GM21367 (cell line): ENCODE measurements around the gene IKZF2.
A peak's percentile ranks its signal among the peaks of the same experiment; 100 is the strongest.

Experiments
- ATAC-seq: cut with Tn5 transposase; IDR thresholded peaks from one replicate; pipeline ENCODE4 v1.9.1; 2021; ENCODE audit not compliant: unreplicated experiment

IKZF2 gene

GRCh38 chr2:212961255-212961654 lies 190.2 kb downstream of the IKZF2 start:
- no peak for ATAC-seq

- ATAC-seq, result no peak
Measured at GRCh38 chr2:212960336-212960735, 191.1 kb downstream of the IKZF2 start.

DNA sequence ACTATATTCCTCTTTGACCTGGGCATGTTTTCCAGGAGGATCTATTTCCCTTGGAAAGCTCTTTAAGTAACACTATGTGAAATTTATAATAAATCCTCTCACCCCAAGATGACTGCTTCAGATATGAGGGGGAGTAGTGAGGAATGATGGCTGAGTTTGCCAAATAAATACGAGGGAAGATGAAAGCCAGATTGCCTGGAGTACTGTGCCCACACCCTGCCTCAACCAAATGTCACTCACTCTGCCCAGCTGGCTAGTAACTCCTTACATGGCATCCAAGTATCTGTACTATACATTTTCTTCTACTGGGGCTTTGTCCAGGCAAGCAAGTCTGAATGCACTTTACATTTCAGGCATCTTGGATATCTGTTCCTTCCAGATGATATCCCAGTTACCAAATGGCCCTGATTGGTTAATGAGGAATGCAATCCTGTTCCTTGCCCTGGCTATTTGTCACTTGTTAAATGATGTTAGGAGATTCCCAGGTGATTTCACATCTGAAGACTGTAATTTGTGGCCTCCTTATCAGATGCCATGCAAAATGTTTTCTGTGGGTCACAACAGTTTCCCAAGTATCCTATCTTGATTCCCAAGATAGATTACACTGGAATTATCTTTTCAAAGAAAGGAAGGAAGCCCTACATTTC lies 191.8 kb downstream of the IKZF2 start:
- no peak for ATAC-seq

- ATAC-seq, result no peak
Measured at GRCh38 chr2:212958757-212959295, 192.6 kb downstream of the IKZF2 start.

GRCh38 chr2:212958133-212958532 lies 193.3 kb downstream of the IKZF2 start:
- ATAC-seq, result no peak

DNA sequence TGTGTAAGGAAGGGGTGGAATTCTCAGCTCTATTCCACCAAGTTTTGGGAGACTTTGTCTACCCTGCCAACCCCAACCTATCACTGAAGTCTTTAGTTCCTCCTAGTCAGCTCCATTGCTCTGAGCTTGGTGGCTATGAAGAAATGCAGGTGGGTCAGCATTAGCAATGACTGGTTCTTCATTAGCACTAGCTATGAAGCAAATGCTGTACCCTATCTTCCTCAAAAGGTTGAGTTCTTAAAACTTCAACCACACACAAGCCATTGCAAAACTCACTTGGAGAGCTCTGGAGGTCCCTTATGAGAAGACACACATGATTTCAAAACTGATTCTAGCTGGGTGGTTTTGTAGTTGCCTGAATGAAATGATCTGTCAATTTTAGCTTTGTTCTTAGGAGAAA lies 193.8 kb downstream of the IKZF2 start:
- no peak for ATAC-seq

DNA sequence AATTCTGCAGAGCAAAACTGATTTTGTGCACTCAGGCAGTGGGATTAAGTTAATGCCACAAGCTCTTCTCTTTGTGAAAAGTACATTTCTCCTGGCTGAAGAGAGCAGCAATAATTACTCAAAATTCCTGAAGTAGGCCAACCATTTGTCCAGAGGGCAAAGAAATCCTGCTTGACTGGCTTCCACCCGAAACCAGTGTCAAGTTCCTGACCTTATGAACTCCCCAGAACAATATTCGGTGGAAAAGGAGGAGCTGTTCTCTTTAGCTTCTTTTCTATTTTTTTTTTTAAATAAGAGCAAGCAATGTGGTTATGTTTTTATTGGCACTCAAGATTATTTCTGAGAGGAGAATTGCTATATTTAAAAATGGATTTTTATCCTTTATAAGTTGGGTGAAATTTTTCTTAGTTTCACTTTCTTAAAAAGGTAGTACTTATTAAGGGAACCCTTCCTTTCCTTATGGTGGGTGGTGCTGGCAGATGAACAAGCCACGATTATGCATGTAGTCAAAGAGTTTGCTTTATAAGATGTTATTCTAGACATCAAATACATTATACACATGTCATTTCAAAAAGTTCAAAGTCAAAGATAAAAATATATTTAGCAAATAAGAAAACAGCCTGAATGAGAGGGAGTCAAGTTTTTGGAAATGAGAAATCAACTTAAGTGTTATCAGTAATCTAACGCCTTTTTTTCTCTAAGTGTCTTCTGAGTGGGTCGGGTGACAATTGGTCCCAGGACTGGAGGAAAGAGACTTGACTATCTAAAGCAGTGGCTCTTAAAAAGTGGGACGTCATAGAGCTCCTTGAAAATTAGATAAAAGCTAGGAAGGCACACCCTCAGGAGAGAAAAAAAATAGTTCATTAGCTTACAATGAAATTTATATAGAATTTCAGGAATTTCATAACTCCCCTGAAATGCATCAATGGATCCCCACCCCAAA lies 194.5 kb downstream of the IKZF2 start:
- no peak for ATAC-seq

- ATAC-seq, result peak; percentile 92
Measured at GRCh38 chr2:212953170-212953920, 198.1 kb downstream of the IKZF2 start.

- no peak for ATAC-seq
Measured at GRCh38 chr2:212949786-212950185, 201.6 kb downstream of the IKZF2 start.
